Body of pancreas (tissue), 4 donors: Measurements from ENCODE around the gene MED16. TPM values are rescaled to one million over a fixed set of nuclear protein-coding genes. Genes with fewer than 3 reads are reported as not detected.
A peak's percentile ranks its signal among the peaks of the same experiment; 100 is the strongest.

Experiments used
- ATAC-seq: fragments of 150-250 bp; one replicate; pipeline ENCODE4 v1.9.1; 2016
- DNase-seq, 4 donors: peaks; one replicate each; pipeline ENCODE4 v3.0.0-alpha.2; 2019
- H3K27ac ChIP-seq, 4 donors: fragments of 200-600 bp; sonication (generic); 1 replicate in 3 of 4; 2 replicates in 1 of 4; pipeline versions ENCODE4 v1.5.1 to v1.6.1; 2016 to 2019; ENCODE audit warnings: mild to moderate bottlenecking in 1 of 4, mixed read lengths in 1 of 4, moderate library complexity in 1 of 4
- H3K27me3 ChIP-seq, 2 donors: fragments of 200-600 bp; sonication (generic); one replicate each; pipeline ENCODE4 v1.6.0; 2016; ENCODE audit warnings: mild to moderate bottlenecking in 1 of 2
- H3K36me3 ChIP-seq, 2 donors: fragments of 200-600 bp; sonication (generic); replicated peaks in 1 of 2; 2 replicates each; pipeline ENCODE4 v1.5.1; 2016; ENCODE audit warnings: low read depth in 2 of 2; ENCODE audit not compliant: insufficient read depth in 1 of 2
- H3K4me1 ChIP-seq: fragments of 200-600 bp; sonication (generic); one replicate; pipeline ENCODE4 v1.6.0; 2016
- H3K4me3 ChIP-seq, 2 donors: fragments of 200-600 bp; sonication (generic); 1 replicate in 1 of 2; 2 replicates in 1 of 2; pipeline ENCODE4 v1.5.1; 2016 to 2019
- H3K9me3 ChIP-seq, 3 donors: fragments of 200-600 bp; sonication (generic); 1 replicate in 2 of 3; 2 replicates in 1 of 3; pipeline ENCODE4 v1.5.1; 2016
- CTCF ChIP-seq, 7 experiments: fragments of 450-650 bp in 4 of 7; fragments of 200-600 bp in 3 of 7; sonication (generic) in 3 of 7; IDR thresholded peaks; one replicate each; pipeline ENCODE4 v1.5.1; 2016 to 2019; ENCODE audit warnings: antibody characterized with exemption in 7 of 7
- POLR2A ChIP-seq, 3 donors: fragments of 450-650 bp; IDR thresholded peaks; one replicate each; pipeline ENCODE4 v1.6.1; 2016; ENCODE audit warnings: antibody characterized with exemption in 3 of 3, mild to moderate bottlenecking in 2 of 3
- WGBS, 2 donors: methylation state at CpG; one replicate each; pipeline ENCODE4 v1.1.5; 2017; 5-methylcytosine and 5-hydroxymethylcytosine counted together
- intact Hi-C: fragments of 100-400 bp; cut with DNase I; formaldehyde crosslinking; loops from one replicate; pipeline ENCODE4 v1.15.1; 2023
- total RNA-seq, 2 donors: library from RNA; depleted of rRNA; stranded (reverse); fragments of >200 nt; gene quantifications; one replicate each; pipeline ENCODE4 v1.1.0, GENCODE V29; 2016

The MED16 gene
- total RNA-seq, 2 donors from 2014 or later = 35.0 to 49.8 TPM

DNA sequence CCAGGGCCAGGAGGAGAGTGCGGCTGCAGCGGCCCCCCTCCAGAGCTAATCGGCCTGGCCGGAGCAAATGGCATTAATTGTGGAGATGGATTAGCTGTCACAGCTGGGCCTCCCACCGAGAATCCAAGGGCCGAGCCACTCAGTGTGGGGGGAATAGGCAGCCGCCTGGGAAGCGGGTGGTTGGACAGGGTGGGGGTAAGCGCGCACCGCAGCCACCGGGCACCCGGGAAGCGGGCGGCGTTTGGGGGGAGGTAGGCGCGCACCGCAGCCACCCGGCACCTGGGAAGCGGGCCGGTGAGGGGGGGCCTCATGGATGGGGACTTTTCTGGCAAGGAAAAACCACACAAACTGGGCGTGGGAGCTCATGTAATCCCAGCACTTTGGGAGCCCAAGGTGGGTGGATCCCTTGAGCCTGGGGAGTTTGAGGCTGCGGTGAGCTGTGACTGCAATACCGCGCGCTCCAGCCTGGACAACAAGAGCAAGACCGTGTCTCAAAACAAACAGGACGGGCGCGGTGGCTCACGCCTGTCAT is 10.3 kb upstream of the MED16 start:
- Histone ChIP-seq H3K4me3 (no peak overlapping the region), H3K4me1 (peaks cover 12% of the 10 kb centered on the region), H3K36me3 (peaks cover 0 to 4% of the 10 kb centered on the region in 2 donors), H3K27ac (peak overlapping the region; percentile 50 to 78 (median 73)), H3K27me3 (no peaks in the 10 kb centered on the region), H3K9me3 (no peaks in the 10 kb centered on the region)
- peak; percentile 80 for ATAC-seq
- intact Hi-C loops = no loop called here
- peak in 3 of 4 donors; percentile 62 to 73 (median 70) for DNase-seq
- TF ChIP-seq CTCF (IDR thresholded peaks at IDR 0.05) (peak in 3 of 7 experiments; percentile 3 to 16 (median 6)), POLR2A (IDR thresholded peaks at IDR 0.05) (peak in 2 of 3 donors; percentile 27 to 30)
- WGBS, 2 donors = 62 to 78% methylated on average over 25 to 32 of the region's 32 CpGs

GRCh38 chr19:902446-903226 is 9.6 kb upstream of the MED16 start:
- Histone ChIP-seq H3K27me3 (no peaks in the 10 kb centered on the region), H3K4me1 (peaks cover 12% of the 10 kb centered on the region), H3K36me3 (peaks cover 0 to 4% of the 10 kb centered on the region in 2 donors), H3K9me3 (no peaks in the 10 kb centered on the region), H3K4me3 (no peak overlapping the region), H3K27ac (peak overlapping the region; percentile 50 to 78 (median 73))
- WGBS, 2 donors = 60 to 71% methylated on average over 14 of the region's 14 CpGs
- intact Hi-C loops = no loop called here
- peak; percentile 1 for ATAC-seq
- DNase-seq = no peak
- no peak for TF ChIP-seq CTCF (IDR thresholded peaks at IDR 0.05)
- no peak for TF ChIP-seq POLR2A (IDR thresholded peaks at IDR 0.05)

DNA sequence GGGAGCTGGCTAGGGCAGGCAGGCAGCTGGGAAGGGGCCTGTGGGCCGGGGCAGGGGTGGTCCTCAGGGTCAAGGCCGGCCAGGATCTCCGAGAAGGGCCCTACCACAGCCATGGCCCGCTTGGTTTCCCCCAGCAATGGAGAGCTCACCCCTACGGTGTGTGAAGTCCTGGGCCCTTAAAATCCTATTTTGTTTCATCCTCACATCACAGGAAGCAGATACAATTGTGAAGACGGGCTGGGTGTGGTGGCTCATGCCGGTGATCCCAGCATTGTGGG is 9.0 kb upstream of the MED16 start:
- Histone ChIP-seq H3K9me3 (no peaks in the 10 kb centered on the region), H3K27me3 (no peaks in the 10 kb centered on the region), H3K27ac (no peak overlapping the region), H3K4me3 (no peak overlapping the region), H3K36me3 (peaks cover 0 to 4% of the 10 kb centered on the region in 2 donors), H3K4me1 (peaks cover 12% of the 10 kb centered on the region)
- no peak for TF ChIP-seq CTCF (IDR thresholded peaks at IDR 0.05)
- TF ChIP-seq POLR2A (IDR thresholded peaks at IDR 0.05) = no peak
- ATAC-seq (no peak), DNase-seq (no peak)
- 75 to 92% methylated on average over 3 to 4 of the region's 7 CpGs for WGBS, 2 donors
- intact Hi-C loops = no loop called here

DNA sequence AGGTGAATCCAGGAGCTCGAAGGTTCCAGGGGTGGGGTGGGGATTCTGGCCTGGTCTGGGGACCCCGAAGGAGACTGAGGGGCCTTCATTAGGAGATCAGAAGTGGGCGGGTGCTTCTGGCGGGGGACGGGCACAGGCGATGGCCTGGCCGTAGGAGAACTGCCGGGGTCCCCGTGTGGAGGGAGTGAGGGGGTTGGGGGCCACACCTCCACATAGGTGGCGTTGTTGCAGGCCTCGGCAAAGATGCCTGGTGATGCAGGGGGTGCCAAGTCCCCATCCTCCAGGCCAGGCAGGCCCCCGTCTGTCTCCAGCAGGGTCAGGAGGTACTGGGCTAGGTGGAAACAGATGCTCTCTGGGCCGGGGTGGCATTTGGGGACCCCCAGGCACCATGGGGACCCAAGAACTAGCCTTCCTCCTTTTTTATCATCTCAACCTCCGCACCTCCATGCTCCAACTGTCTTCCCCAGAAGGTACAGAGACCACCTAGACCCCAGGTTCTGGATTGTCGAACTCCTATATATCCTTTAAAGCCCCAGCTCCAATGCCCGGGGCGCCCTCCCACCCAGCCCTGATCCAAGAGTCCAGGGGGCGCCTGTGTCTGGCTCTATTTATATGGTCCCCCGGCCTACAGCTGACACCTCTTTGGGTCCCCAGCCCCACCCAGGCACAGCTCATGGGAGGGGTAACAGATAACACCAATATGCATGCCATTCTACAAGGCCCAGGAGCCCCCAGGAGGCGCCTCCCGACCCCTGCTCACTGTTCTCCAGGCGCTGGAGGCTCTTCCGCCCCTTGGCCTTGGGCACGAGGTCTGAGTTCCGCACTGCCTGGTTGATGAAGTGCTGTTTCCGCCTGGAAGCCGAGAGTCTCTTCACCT is 8.5 kb upstream of the MED16 start:
- Histone ChIP-seq H3K9me3 (no peaks in the 10 kb centered on the region), H3K27ac (no peak overlapping the region), H3K36me3 (peaks cover 0 to 4% of the 10 kb centered on the region in 2 donors), H3K4me1 (peaks cover 12% of the 10 kb centered on the region), H3K27me3 (no peaks in the 10 kb centered on the region), H3K4me3 (no peak overlapping the region)
- 91 to 94% methylated on average over 15 to 23 of the region's 27 CpGs for WGBS, 2 donors
- ATAC-seq (no peak), DNase-seq (no peak)
- intact Hi-C loops = no loop called here
- TF ChIP-seq CTCF (IDR thresholded peaks at IDR 0.05) (no peak), POLR2A (IDR thresholded peaks at IDR 0.05) (no peak)
